Naive thymus-derived CD4-positive, alpha-beta T cell (primary cell): ENCODE results near the gene GRIP2. TPM values are rescaled to one million over a fixed set of nuclear protein-coding genes. Genes with fewer than 3 reads are reported as not detected.

ENCODE experiments used
- ATAC-seq: fragments of 150-1000 bp; cut with Tn5 transposase; 2 replicates; pipeline ENCODE4 v1.10.0; 2021; ENCODE audit warnings: mild to moderate bottlenecking, moderate library complexity
- CTCF ChIA-PET: fragments of 350-600 bp; sonication (Branson Sonifier 250); formaldehyde crosslinking; loops from one replicate; lab custom pipeline; 2021; ENCODE audit warnings: antibody characterized with exemption; lab: Charles Lee
- POLR2A ChIA-PET: fragments of 350-600 bp; sonication (Branson Sonifier 250); formaldehyde crosslinking; loops from one replicate; lab custom pipeline; 2021; ENCODE audit warnings: antibody characterized with exemption, inconsistent platforms; lab: Charles Lee
- DNase-seq, 9 donors: peaks; one replicate each; pipeline versions ENCODE4 v3.0.0 to v3.0.0-alpha.2; 2020 to 2022; ENCODE audit warnings: mixed read lengths in 1 of 9
- H3K27ac ChIP-seq: one replicate; pipeline ENCODE4 v1.7.0; 2013; ENCODE audit warnings: mild to moderate bottlenecking, low read depth, low read length, moderate library complexity
- H3K27me3 ChIP-seq, 2 donors: one replicate each; pipeline ENCODE4 v1.7.0; 2013; ENCODE audit warnings: low read length in 2 of 2, mild to moderate bottlenecking in 2 of 2, moderate library complexity in 2 of 2; ENCODE audit not compliant: control insufficient read depth in 2 of 2, insufficient read depth in 2 of 2
- H3K36me3 ChIP-seq, 3 experiments: 1 replicate in 2 of 3; 2 replicates in 1 of 3; pipeline ENCODE4 v1.7.0; 2013; ENCODE audit warnings: low read length in 3 of 3, mild to moderate bottlenecking in 3 of 3, moderate library complexity in 1 of 3; ENCODE audit not compliant: insufficient read depth in 3 of 3, control insufficient read depth in 2 of 3
- H3K4me1 ChIP-seq, 2 donors: one replicate each; pipeline ENCODE4 v1.7.0; 2013; ENCODE audit warnings: low read length in 2 of 2, mild to moderate bottlenecking in 2 of 2, moderate library complexity in 1 of 2; ENCODE audit not compliant: control insufficient read depth in 2 of 2, insufficient read depth in 2 of 2
- H3K4me3 ChIP-seq: 2 replicates; pipeline ENCODE4 v1.7.0; 2013; ENCODE audit warnings: mild to moderate bottlenecking, low read length
- H3K9me3 ChIP-seq, 3 experiments: 1 replicate in 2 of 3; 2 replicates in 1 of 3; pipeline ENCODE4 v1.7.0; 2013; ENCODE audit warnings: low read length in 3 of 3; ENCODE audit not compliant: control insufficient read depth in 2 of 3
- H3K27ac Mint-ChIP-seq, 9 donors: one replicate each; pipeline ENCODE4 v1.8.0; 2020 to 2022; ENCODE audit warnings: mixed read lengths in 9 of 9, mild to moderate bottlenecking in 8 of 9, moderate library complexity in 5 of 9, inconsistent platforms in 2 of 9
- H3K27me3 Mint-ChIP-seq, 5 donors: one replicate each; pipeline ENCODE4 v1.8.0; 2021 to 2022; ENCODE audit warnings: mixed read lengths in 5 of 5, mild to moderate bottlenecking in 1 of 5
- H3K36me3 Mint-ChIP-seq, 5 donors: one replicate each; pipeline ENCODE4 v1.8.0; 2020 to 2022; ENCODE audit warnings: mixed read lengths in 5 of 5, mild to moderate bottlenecking in 3 of 5, inconsistent platforms in 1 of 5
- H3K4me1 Mint-ChIP-seq, 7 donors: one replicate each; pipeline ENCODE4 v1.8.0; 2020 to 2022; ENCODE audit warnings: mixed read lengths in 7 of 7, mild to moderate bottlenecking in 3 of 7, inconsistent platforms in 1 of 7
- H3K4me3 Mint-ChIP-seq, 10 donors: one replicate each; pipeline ENCODE4 v1.8.0; 2020 to 2022; ENCODE audit warnings: mild to moderate bottlenecking in 10 of 10, mixed read lengths in 10 of 10, moderate library complexity in 6 of 10, inconsistent platforms in 2 of 10
- H3K9me3 Mint-ChIP-seq, 11 donors: one replicate each; pipeline ENCODE4 v1.8.0; 2020 to 2022; ENCODE audit warnings: mixed read lengths in 11 of 11, mild to moderate bottlenecking in 4 of 11, inconsistent platforms in 1 of 11, moderate library complexity in 1 of 11
- intact Hi-C, 2 donors: fragments of 100-400 bp; cut with micrococcal nuclease; formaldehyde crosslinking; loops; one replicate each; pipeline ENCODE4 v1.15.1; 2023
- polyA plus RNA-seq, 2 donors: library from polyadenylated mRNA; unstranded; fragments of 300-500 nt; fragmentation: Illumina TruSeq; gene quantifications; one replicate each; pipeline ENCODE4 v1.2.3, GENCODE V29; 2021
- total RNA-seq, 6 experiments: library from RNA in 5 of 6; stranded (reverse) in 5 of 6; gene quantifications; 1 replicate in 5 of 6; 2 replicates in 1 of 6; pipeline ENCODE4 v1.2.3 and lab custom pipeline; 2021 to 2026

Gene GRIP2
- total and polyA plus RNA-seq, 7 experiments from 2014 or later: not detected

DNA sequence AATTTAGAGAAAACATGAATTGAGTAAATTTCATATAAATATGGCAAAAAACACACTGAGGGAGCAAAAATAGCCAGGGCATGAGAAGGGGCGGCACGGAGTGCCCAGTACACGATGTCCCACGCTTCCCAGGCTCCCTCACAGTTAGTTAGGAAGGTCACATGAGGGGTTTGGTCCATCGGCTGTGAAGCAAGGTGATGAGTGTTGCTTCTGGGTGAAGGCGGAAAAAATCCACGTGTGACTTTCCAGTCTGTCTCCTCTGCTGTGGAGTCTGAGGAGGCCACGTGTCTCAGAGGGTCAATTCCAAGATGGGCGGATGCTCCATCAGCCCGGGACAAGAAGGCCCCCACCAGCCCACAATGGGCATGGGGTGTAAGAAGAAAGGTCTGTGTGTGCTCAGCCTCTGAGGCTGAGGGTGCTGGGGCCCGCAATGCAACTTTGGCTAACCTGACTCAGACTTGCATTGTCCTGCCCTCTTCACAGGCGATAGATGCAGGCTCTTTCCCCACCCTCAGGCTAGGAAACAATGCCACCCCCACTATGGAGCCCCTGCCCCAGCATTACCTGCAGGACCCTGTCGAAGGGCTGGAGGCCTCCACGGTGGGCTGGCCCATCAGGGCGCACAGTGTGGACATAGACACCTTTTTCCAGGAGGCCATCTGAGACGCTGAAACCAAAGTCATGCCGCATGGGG is 45.7 kb downstream of the GRIP2 start:
- Histone ChIP-seq H3K36me3 (peaks cover 0 to 4% (median 0%) of the 10 kb centered on the region in 3 experiments), H3K9me3 (no peaks in the 10 kb centered on the region), H3K27me3 (no peaks in the 10 kb centered on the region), H3K27ac (no peak overlapping the region), H3K4me3 (no peak overlapping the region), H3K4me1 (no peaks in the 10 kb centered on the region)
- peaks cover 0 to 4% (median 0%) of the 10 kb centered on the region in 11 donors for H3K9me3 Mint-ChIP-seq
- peaks cover 0 to 11% (median 1%) of the 10 kb centered on the region in 5 donors for H3K36me3 Mint-ChIP-seq
- H3K27me3 Mint-ChIP-seq: peaks cover 0 to 9% (median 4%) of the 10 kb centered on the region in 5 donors
- H3K27ac Mint-ChIP-seq: no peak overlapping the region
- intact Hi-C loops: no loop called here
- ChIA-PET CTCF (no interaction called here), POLR2A (no interaction called here)
- no peak overlapping the region for H3K4me3 Mint-ChIP-seq
- H3K4me1 Mint-ChIP-seq: no peaks in the 10 kb centered on the region
- DNase-seq (no peak), ATAC-seq (no peak)

DNA sequence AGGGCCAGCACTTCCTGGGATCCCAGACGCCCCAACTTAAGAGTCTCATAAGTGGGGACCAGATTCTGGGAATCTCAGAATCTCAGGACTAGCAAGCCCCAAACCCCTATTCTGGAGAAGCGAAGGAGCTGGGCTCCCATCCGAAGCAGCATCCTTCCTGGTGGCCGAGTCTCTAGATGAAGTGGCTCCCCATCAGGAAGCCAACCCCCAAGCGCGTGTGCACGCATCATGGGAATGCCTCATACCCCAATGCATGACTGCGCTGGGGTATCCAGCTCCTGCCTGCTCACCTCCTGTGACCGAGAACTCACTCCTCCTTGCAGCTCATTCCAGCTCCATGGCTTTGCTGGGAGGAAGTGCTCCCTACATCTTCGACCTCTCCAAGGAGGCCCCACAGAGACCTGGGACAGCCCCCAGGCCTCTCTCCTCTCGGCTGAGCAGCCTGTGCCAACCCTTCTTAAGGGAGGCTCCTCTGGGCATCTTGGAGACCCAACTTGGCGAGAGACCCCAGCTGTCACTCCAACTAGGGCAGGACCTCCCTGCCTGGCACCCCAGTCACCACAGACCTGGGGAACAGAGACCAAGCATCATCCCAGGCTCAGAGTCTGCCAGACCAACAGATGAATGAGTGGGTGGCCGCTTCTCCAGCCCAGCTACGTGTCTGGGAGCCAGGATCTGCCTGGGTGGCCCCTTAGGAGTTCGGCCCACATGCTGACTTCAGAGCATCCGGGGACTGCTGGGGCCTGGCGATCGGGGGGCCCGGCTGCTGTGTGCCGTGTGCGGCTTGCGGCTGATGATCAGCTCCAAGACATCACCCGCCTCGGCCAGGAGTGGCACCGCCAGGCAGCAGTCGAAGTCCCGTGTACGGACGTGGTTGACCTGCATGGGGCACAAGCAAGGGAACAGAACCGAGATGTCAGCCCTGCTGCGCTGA is 46.9 kb downstream of the GRIP2 start:
- DNase-seq (no peak), ATAC-seq (no peak)
- no peak overlapping the region for H3K27ac ChIP-seq
- CTCF ChIA-PET: no interaction called here
- no peaks in the 10 kb centered on the region for H3K27me3 ChIP-seq
- Mint-ChIP-seq H3K27me3 (peaks cover 0 to 9% (median 0%) of the 10 kb centered on the region in 5 donors), H3K27ac (no peak overlapping the region), H3K4me1 (no peaks in the 10 kb centered on the region), H3K36me3 (peaks cover 0 to 11% (median 1%) of the 10 kb centered on the region in 5 donors), H3K9me3 (peaks cover 0 to 2% (median 0%) of the 10 kb centered on the region in 11 donors), H3K4me3 (no peak overlapping the region)
- H3K9me3 ChIP-seq: no peaks in the 10 kb centered on the region
- H3K4me1 ChIP-seq: no peaks in the 10 kb centered on the region
- POLR2A ChIA-PET: no interaction called here
- H3K4me3 ChIP-seq: no peak overlapping the region
- intact Hi-C loops: no loop called here
- H3K36me3 ChIP-seq: peaks cover 0 to 7% (median 0%) of the 10 kb centered on the region in 3 experiments

DNA sequence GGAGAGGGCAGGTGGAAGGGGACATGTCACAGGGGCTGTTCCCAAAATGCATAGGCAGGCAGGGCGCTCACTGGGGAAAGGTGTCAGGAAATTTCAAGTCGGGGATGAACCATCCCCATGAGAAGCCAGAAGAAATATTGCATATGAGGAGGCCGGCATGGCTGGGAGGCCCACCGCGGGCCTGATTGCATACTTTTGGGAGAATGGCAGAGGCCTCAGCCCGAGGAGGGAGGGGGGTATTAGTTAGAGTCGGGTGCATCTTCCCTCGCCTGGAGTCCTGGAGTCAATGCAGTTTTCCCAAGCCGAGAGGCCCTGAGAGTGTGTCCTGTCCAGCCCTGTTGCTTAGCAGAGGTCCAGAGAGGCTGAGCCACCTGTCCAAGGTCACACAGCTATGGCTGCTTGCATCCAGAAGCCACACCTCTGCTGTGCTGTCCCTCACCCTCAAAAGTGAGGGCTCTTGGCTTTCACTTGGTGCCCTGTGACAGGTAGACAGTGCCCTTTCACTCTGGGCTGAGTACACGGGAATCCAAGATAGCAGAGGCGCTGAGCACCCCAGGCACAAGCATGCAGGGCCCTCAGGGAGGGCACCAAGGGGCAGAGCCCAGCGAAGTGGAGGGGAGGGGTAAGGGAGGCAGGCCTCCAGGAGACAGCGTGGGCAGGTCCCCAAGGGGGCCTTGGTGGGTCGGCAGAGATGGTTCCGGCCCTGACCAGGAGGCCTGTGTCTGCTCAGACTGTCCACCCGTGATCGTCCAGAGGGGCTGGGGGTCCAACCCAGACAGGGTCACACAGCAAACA is 48.5 kb downstream of the GRIP2 start:
- CTCF ChIA-PET: no interaction called here

DNA sequence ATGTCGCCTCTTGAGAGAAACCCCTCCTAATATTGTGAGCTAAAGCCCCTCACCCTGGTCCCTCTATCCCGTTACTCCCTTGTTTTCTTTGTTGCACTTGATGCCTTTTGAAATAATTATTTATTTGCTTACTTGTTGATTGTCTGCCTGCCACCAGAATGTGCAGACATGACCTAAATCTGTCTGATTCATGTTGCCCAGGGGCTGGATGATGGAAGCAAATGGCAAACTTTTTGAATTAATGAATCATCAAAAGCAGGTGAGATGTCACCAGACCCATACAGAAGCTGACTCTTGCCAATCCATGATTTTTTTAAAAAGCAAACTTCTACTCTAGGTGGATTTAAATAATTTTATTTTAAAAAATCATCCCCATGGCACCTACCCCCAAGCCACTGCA is 49.3 kb downstream of the GRIP2 start:
- DNase-seq: no peak
- H3K36me3 ChIP-seq: peaks cover 0 to 28% (median 0%) of the 10 kb centered on the region in 3 experiments
- no peaks in the 10 kb centered on the region for H3K9me3 ChIP-seq
- Mint-ChIP-seq H3K27me3 (no peaks in the 10 kb centered on the region), H3K4me1 (no peaks in the 10 kb centered on the region), H3K36me3 (peaks cover 0 to 11% (median 3%) of the 10 kb centered on the region in 5 donors), H3K4me3 (no peak overlapping the region), H3K9me3 (no peaks in the 10 kb centered on the region), H3K27ac (peak overlapping the region in 1 of 9 donors; percentile 28)
- H3K4me1 ChIP-seq: no peaks in the 10 kb centered on the region
- H3K27ac ChIP-seq: no peak overlapping the region
- intact Hi-C loops: no loop called here
- H3K27me3 ChIP-seq: no peaks in the 10 kb centered on the region
- POLR2A ChIA-PET: no interaction called here
- ATAC-seq: no peak
- CTCF ChIA-PET: no interaction called here
- H3K4me3 ChIP-seq: no peak overlapping the region

More for the DNA sequence above, 48.5 kb downstream of the GRIP2 start:
- Mint-ChIP-seq H3K27ac (no peak overlapping the region), H3K27me3 (no peaks in the 10 kb centered on the region), H3K36me3 (peaks cover 0 to 11% (median 3%) of the 10 kb centered on the region in 5 donors), H3K4me3 (no peak overlapping the region), H3K9me3 (no peaks in the 10 kb centered on the region), H3K4me1 (no peaks in the 10 kb centered on the region)
- peaks cover 0 to 21% (median 0%) of the 10 kb centered on the region in 3 experiments for H3K36me3 ChIP-seq
- intact Hi-C loops: no loop called here
- no peaks in the 10 kb centered on the region for H3K9me3 ChIP-seq
- POLR2A ChIA-PET: no interaction called here
- ATAC-seq (no peak), DNase-seq (no peak)
- H3K4me3 ChIP-seq: no peak overlapping the region
- no peaks in the 10 kb centered on the region for H3K27me3 ChIP-seq
- no peaks in the 10 kb centered on the region for H3K4me1 ChIP-seq
- H3K27ac ChIP-seq: no peak overlapping the region

DNA sequence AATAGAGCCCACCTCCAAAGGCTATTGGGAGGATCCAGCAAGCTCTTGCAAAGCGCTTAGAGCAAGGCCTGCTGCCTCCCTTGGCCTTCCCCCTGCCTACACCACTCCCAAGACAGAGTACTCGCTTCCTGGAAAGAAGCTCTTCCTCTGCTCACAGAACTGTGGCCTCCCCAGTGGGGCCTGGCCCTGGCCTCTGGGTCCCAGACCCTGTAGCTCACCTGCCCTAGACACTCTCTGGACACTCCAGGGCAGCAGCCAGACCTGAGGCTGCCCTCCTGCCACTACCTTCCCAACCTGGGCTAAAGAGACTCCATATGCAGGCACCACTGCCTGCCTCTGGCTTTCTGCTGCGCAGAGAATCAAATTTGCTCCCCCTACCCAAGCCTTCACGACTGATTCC is 49.9 kb downstream of the GRIP2 start:
- DNase-seq: no peak
- H3K9me3 Mint-ChIP-seq: no peaks in the 10 kb centered on the region
- intact Hi-C loops: no loop called here
- Histone ChIP-seq H3K27me3 (no peaks in the 10 kb centered on the region), H3K4me1 (no peaks in the 10 kb centered on the region), H3K27ac (no peak overlapping the region), H3K4me3 (no peak overlapping the region), H3K9me3 (no peaks in the 10 kb centered on the region), H3K36me3 (peaks cover 0 to 34% (median 0%) of the 10 kb centered on the region in 3 experiments)
- no peaks in the 10 kb centered on the region for H3K27me3 Mint-ChIP-seq
- no peaks in the 10 kb centered on the region for H3K4me1 Mint-ChIP-seq
- H3K4me3 Mint-ChIP-seq: no peak overlapping the region
- CTCF ChIA-PET: no interaction called here
- POLR2A ChIA-PET: no interaction called here
- no peak for ATAC-seq
- peaks cover 0 to 16% (median 5%) of the 10 kb centered on the region in 5 donors for H3K36me3 Mint-ChIP-seq
- peak overlapping the region in 2 of 9 donors; percentile 20 to 29 for H3K27ac Mint-ChIP-seq

DNA sequence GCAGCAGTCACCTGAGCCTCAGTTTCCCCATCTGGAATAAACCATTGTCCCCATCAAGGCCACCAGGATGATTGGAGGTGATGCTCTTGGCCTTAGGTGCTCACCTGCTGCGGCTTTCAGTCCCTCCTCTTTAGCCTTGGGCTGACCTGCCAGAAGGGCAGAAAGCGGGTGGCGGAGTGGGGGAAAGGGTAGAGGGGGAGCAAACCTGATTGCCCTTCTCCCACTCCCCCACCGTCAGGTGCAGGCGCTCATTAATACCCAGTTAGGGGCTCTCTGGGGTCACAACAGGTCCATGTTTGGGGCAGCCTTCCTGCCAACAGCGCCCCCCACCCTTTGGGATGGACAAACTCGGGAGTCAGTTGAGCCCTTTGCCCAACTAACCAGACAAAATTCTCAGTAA is 50.5 kb downstream of the GRIP2 start:
- Mint-ChIP-seq H3K27ac (no peak overlapping the region), H3K4me3 (no peak overlapping the region), H3K27me3 (no peaks in the 10 kb centered on the region), H3K9me3 (no peaks in the 10 kb centered on the region), H3K4me1 (no peaks in the 10 kb centered on the region), H3K36me3 (peaks cover 3 to 22% (median 6%) of the 10 kb centered on the region in 5 donors)
- CTCF ChIA-PET: no interaction called here
- POLR2A ChIA-PET: no interaction called here
- DNase-seq (no peak), ATAC-seq (no peak)
- Histone ChIP-seq H3K36me3 (peaks cover 0 to 39% (median 0%) of the 10 kb centered on the region in 3 experiments), H3K27me3 (no peaks in the 10 kb centered on the region), H3K4me3 (no peak overlapping the region), H3K4me1 (no peaks in the 10 kb centered on the region), H3K9me3 (no peaks in the 10 kb centered on the region), H3K27ac (no peak overlapping the region)
- intact Hi-C loops: no loop called here
